CD4-positive, alpha-beta T cell treated with Interferon alpha-2 for 1 hour (primary cell): ENCODE measurements around the gene TBC1D2B.

Experiments
- DNase-seq, 2 donors: peaks; one replicate each; pipeline ENCODE4 v3.0.0-alpha.2; 2020 to 2022

The TBC1D2B gene

GRCh38 chr15:78024519-78024870 lies 53.0 kb downstream of the TBC1D2B start:
- DNase-seq, result no peak

GRCh38 chr15:78023865-78024518 lies 53.5 kb downstream of the TBC1D2B start:
- DNase-seq, result no peak

DNA sequence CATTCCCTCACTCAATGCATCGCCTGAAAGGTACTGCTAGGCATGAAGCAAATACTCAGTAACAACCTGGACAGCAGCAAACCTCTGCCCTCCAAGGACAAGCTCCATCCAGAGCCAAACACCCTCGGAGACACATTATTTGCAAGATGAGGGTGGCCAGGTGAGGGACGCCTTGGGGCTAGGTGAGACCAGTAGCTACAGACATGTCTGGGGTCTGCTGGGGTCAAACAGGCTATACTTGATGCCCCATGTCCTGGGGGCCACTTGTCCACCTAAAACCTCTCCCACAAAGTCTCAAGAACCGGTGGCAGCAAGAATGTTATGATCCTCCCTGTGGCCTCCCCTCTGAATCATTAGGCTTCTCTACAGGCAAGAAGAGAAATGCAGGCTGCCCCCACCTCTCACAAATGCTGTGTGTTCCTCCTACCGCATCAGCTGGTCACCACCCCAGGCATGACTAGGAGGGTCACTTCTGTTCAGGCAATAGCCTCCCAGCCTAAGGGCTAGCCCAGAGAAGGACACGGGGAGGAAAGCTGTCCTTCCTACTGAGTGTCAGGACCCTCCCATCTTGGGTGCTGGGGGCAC lies 54.3 kb downstream of the TBC1D2B start:
- no peak for DNase-seq

- DNase-seq, result no peak
Measured at GRCh38 chr15:78021761-78022160, 55.8 kb downstream of the TBC1D2B start.

GRCh38 chr15:78020007-78020406 lies 57.5 kb downstream of the TBC1D2B start:
- no peak for DNase-seq

DNA sequence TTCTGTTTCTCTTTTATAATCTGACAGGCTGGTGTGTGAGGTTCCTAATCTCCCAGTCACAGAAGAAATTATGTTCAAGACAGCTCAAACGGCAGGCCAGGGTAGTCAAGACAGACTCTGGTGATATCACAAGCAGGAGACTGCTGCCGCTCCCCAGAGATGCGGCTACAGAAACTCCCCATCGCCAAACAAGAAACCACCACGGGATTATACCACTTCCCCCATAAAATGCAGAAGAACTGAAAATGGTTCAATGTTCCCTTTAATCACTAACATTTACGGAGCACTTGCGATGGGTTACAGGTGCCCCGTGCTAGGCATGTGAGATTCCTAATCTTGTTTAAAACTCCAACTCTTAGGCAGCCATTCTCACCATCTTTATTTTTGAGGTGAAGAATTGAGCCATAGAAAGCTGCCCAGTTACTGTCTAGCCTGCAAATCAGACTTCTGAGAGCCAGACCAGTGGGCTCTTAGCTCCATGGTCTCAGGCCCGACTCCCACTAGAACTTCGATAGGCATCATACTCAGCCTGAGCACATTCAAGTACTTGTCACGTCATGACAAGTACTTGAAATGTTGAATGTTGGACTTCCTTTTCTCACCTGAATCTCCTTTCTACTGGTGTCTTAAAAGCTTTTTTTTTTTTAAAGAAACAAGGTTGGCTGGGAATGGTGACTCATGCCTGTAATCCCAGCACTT lies 58.4 kb downstream of the TBC1D2B start:
- peak in 1 of 2 donors; percentile 24 for DNase-seq

GRCh38 chr15:78018445-78018844 lies 59.1 kb downstream of the TBC1D2B start:
- no peak for DNase-seq

DNA sequence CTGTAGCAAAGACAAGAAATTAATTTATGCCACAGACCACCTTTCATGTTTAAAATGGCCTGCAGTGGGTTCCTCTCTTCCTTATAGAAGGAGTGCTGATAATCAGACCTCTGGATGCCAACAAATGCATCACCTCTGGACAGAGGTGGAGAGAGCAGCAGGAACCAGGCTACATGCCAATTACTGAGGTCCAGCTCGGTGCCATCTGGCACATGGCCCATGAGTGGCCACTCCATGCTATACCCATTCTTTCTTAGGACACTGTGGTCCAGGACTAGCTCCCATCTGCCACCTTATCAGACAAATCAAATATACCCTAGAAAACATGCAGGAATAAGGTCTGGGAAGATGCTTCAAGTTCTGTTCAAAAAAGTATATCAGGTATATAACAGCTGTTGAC lies 60.7 kb downstream of the TBC1D2B start:
- no peak for DNase-seq

DNA sequence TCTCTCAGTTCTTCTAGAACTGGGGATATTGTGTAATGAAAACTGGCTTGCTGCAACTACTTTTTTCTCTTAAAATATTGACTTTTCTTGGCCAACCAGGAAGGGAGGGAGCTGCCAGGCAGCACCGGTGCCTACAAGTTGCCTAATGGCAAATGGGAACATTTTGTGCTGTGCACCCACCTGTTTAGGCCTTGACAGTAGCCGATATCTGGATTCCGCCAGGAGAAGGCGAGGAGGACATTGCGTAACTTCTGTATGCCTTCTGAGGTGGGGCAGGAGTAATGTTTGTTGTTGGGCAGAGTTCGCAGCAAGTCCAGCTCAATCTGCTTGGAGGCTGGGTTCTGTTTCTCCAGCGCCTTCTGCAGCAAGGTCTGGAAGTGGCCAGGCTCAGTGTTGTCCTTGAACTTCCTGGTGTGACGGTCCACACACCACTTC lies 64.9 kb downstream of the TBC1D2B start:
- DNase-seq, result no peak

DNA sequence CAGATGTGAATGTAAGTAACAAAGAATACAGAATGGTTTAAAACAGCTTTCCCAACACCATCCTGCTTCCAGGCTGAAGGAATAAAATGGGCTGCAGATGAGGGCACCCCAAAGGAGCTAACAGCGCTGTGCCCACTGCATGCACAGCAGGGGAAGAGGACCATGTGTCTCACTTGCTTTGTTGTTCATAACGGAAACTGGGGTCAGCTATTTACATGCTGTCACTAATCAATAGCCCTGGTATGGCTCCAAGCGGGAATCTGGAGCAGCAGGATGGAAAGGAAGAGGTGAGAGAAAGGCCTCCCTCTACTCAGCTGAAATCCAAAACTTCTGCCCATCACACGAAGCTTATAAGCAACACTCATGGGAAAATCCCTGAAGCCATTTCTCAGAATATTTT lies 67.4 kb downstream of the TBC1D2B start:
- no peak for DNase-seq

- no peak for DNase-seq
Measured at GRCh38 chr15:78007964-78008886, 69.3 kb downstream of the TBC1D2B start.

GRCh38 chr15:78007211-78007931 lies 70.1 kb downstream of the TBC1D2B start:
- no peak for DNase-seq

DNA sequence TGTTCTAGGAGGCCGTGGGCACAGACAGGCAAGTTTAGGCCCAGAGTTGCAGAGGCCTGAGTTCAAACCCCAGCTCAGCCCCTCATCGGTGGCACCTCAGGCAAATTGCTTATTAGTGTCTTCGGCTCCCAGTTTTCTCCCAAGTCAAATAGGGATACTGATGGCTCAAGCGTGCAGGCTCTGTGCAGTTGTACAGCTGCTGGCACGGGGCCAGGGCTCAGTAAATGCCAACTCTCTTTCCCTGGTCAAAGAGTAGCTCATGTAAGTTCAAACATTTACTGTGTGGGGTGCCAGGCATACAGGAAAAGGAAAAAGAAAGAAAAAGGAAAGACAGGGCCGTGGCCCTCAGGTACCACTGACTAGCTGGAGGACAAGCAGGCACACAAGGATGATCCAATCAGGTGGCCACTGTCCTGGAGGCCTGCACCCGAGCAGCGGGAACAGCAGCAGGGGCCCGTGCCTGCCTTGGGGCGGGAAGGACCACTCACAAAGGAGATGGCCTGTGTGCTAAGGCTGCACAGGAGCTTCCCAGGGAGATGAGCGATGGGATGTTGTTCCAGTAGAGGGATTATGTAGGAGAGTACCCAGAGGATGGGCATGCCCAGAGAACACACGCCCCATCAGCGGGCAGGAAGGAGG lies 70.8 kb downstream of the TBC1D2B start:
- DNase-seq, result no peak

DNA sequence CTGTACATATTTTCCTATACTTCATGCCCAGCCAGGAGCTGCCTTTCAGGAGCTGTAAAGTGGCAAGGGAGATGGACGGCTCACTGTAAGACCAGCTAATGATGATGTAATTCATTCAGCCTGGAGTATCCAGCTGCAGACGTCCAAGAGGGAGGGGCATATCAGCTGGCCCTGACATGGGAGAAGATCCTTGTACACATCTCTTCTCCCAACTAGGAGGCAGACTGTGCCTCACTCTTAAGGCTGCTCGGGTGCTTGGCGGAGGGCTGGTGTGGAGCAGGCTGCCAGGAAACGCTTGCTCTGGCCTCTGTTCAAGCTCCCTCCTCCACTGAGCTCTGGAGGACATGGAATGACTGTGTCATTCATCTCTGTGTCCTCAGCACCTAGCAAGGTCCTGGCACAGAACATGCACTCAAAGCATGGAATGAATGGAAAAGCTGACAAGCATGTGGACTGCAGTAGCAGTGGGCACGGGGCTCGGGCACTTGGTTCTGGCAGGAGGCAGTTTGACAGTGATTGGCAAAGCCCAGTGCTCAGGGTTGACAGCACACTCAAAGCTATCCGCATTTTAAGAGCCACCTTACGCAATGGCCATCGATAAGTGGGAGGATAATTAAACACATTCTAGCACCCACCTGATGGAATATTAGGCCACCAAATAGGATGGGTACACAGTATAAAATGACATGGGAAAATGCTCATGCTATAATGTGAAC lies 72.4 kb downstream of the TBC1D2B start:
- DNase-seq, result no peak

GRCh38 chr15:78004222-78004727 lies 73.2 kb downstream of the TBC1D2B start:
- DNase-seq, result no peak

DNA sequence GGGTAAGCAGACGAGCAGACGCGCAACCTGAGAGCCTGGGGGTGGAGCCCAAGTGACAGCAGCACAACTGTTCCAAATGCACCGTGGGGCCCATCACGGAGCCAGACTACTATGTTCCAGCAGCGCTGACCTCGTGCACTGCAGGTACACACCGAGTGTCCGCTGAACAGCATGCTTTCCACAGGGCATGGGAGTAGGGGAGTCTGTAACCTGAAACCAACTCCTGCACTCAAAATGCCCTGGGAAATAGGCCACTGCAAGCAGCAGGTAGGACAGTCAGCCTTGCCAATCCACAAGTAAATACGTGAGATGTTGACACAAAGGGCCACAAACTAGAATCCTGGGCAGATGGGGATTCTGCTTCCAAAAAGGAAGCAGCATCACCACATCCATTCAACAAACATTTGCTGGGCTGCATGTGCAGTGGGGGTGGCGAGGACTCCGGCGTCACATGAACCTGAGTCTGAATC lies 73.9 kb downstream of the TBC1D2B start:
- DNase-seq, result no peak

DNA sequence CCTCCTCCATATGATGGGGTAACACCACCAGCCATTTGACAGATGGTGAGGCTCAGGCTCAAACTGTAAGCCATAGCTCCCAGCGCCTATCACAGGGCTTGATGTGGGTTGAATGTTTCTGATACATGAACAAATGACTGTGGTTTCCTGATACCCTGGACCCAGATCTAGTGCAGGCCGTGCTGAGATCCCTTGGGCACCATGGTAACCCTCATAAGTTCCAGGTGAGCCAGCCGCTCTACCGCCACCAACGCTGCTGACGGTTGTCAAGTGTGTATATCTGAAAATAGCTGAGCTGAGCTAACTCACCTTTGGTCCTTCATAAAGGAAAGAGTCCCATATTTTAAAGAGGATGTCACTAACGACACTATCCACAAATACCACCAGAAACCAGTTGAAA lies 74.5 kb downstream of the TBC1D2B start:
- no peak for DNase-seq

GRCh38 chr15:78001656-78002055 lies 75.9 kb downstream of the TBC1D2B start:
- no peak for DNase-seq

DNA sequence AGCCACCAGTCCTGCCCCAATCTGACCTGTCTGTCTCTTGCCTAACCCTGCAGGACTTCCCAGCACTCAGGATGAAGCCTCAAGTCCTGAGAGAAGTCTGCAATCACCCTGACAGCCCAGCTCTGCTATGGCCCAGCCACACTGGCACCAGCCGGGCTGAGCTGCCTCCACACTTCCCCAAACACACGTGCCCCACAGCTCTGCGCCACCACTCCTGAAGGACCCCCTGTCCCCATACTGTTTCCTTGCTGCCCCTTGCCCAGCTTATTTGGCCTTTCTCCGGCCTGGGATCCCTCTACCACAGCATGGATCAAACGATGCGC lies 76.6 kb downstream of the TBC1D2B start:
- DNase-seq, result no peak

GRCh38 chr15:78000091-78000926 lies 77.2 kb downstream of the TBC1D2B start:
- peak; percentile 79 to 85 for DNase-seq
